K562 (cell line): ENCODE measurements around the gene OR4D2. TPM values are rescaled to one million over a fixed set of nuclear protein-coding genes. Genes with fewer than 3 reads are reported as not detected.

Experiments
- ATAC-seq: fragments of 200-7000 bp; cut with Tn5 transposase; 3 replicates; pipeline ENCODE4 v1.9.1; 2020; ENCODE audit warnings: moderate library complexity
- BruUV-seq: library from RNA; stranded (reverse); fragments of 400-500 nt; replicated peaks from 2 replicates; lab custom pipeline; 2021; lab: Mats Ljungman, UMichigan
- CTCF ChIA-PET: fragments of 300-600 bp; formaldehyde crosslinking; extraction: SDS; loops from one replicate; lab custom pipeline; 2021; ENCODE audit warnings: low intra/inter-chr PET ratio; lab: Yijun Ruan, JAX
- POLR2A ChIA-PET: fragments of 300-600, 350-650 bp; sonication (Branson Sonifier 250); formaldehyde crosslinking; extraction: SDS; loops from one replicate; lab custom pipeline; 2021; ENCODE audit warnings: antibody characterized with exemption, inconsistent platforms; lab: Yijun Ruan, JAX
- DNase-seq, 4 experiments: peaks; one replicate each; pipeline versions ENCODE4 v3.0.0 to v3.0.0-alpha.2; 2011 to 2018; ENCODE audit warnings: low spot score in 3 of 4, mixed read lengths in 3 of 4; ENCODE audit errors: extremely low read depth in 1 of 4
- FAIRE-seq: peaks from 2 replicates; lab custom pipeline; 2011; peaks lifted over from hg19 to GRCh38; lab: Jason Lieb, UNC
- H2AFZ ChIP-seq: 2 replicates; pipeline ENCODE4 v1.6.0; 2011; ENCODE audit warnings: low read depth, low read length, control low read depth, inconsistent platforms
- H3K27ac ChIP-seq: fragments of 200-600 bp; 3 replicates; pipeline ENCODE4 v1.8.0; 2011; ENCODE audit warnings: low read depth, mild to moderate bottlenecking, control low read depth, inconsistent platforms, low read length, moderate library complexity, mixed read lengths; ENCODE audit errors: extremely low read depth
- H3K27me3 ChIP-seq, 2 experiments: fragments of 300-600 bp in 1 of 2; 2 replicates in 1 of 2; 3 replicates in 1 of 2; pipeline versions ENCODE4 v1.6.0 to v1.8.0; 2011; ENCODE audit warnings: inconsistent platforms in 2 of 2, low read length in 2 of 2, mild to moderate bottlenecking in 1 of 2, mixed read lengths in 1 of 2, moderate library complexity in 1 of 2; ENCODE audit not compliant: control insufficient read depth in 2 of 2, insufficient read depth in 2 of 2
- H3K36me3 ChIP-seq: fragments of 300-600 bp; 3 replicates; pipeline ENCODE4 v1.8.0; 2011; ENCODE audit warnings: mild to moderate bottlenecking, low read length, inconsistent platforms; ENCODE audit not compliant: control insufficient read depth, insufficient read depth
- H3K4me1 ChIP-seq, 2 experiments: fragments of 200-600 bp in 1 of 2; replicated peaks in 1 of 2; 2 replicates in 1 of 2; 3 replicates in 1 of 2; pipeline versions ENCODE4 v1.5.1 to v1.8.0; 2011; ENCODE audit warnings: inconsistent platforms in 2 of 2, low read length in 2 of 2, mild to moderate bottlenecking in 1 of 2, mixed read lengths in 1 of 2, moderate library complexity in 1 of 2; ENCODE audit not compliant: control insufficient read depth in 2 of 2, insufficient read depth in 2 of 2
- H3K4me2 ChIP-seq: 2 replicates; pipeline ENCODE4 v1.6.1; 2011; ENCODE audit warnings: low read length, control low read depth, inconsistent platforms, mixed read lengths; ENCODE audit not compliant: insufficient read depth
- H3K4me3 ChIP-seq: fragments of 200-600 bp; sonication (generic), shearing (Covaris generic); 2 replicates; pipeline ENCODE4 v1.5.1; 2016; ENCODE audit warnings: control low read depth, inconsistent platforms
- H3K79me2 ChIP-seq: fragments of 200-600 bp; 3 replicates; pipeline ENCODE4 v1.8.0; 2011; ENCODE audit warnings: low read length, inconsistent platforms; ENCODE audit not compliant: control insufficient read depth, insufficient read depth
- H3K9ac ChIP-seq, 2 experiments: 2 replicates each; pipeline versions ENCODE4 v1.6.0 to v1.6.1; 2011; ENCODE audit warnings: low read depth in 2 of 2, low read length in 2 of 2, control low read depth in 1 of 2, inconsistent platforms in 1 of 2, mild to moderate bottlenecking in 1 of 2, mixed read lengths in 1 of 2; ENCODE audit not compliant: insufficient read depth in 1 of 2
- H3K9me1 ChIP-seq: one replicate; pipeline ENCODE4 v1.6.0; 2011; ENCODE audit warnings: inconsistent platforms, mild to moderate bottlenecking, low read length, moderate library complexity; ENCODE audit not compliant: control insufficient read depth, insufficient read depth
- H3K9me3 ChIP-seq: replicated peaks from 2 replicates; pipeline ENCODE4 v1.5.1; 2011; ENCODE audit warnings: low read depth, low read length, inconsistent platforms; ENCODE audit not compliant: control insufficient read depth, insufficient read depth
- H4K20me1 ChIP-seq: replicated peaks from 2 replicates; pipeline ENCODE4 v1.6.1; 2011; ENCODE audit warnings: low read length, inconsistent platforms, mixed read lengths; ENCODE audit not compliant: control insufficient read depth, insufficient read depth
- KDM5B ChIP-seq: fragments of 200-600 bp; sonication (generic); IDR thresholded peaks from 2 replicates; pipeline ENCODE4 v1.6.1; 2012; ENCODE audit warnings: low read depth, mild to moderate bottlenecking, moderate library complexity, low read length, control low read depth, inconsistent platforms; ENCODE audit not compliant: insufficient replicate concordance
- MAFF ChIP-seq: IDR thresholded peaks from 2 replicates; pipeline ENCODE4 v1.6.1; 2012; ENCODE audit warnings: low read length, improper control_type of control experiment
- ZBTB40 ChIP-seq, 2 experiments: fragments of 450-650 bp in 1 of 2; sonication (generic) in 1 of 2; formaldehyde crosslinking in 1 of 2; IDR thresholded peaks; 2 replicates each; pipeline versions ENCODE4 v1.7.1 to v1.9.0; 2016 to 2022; ENCODE audit warnings: inconsistent platforms in 1 of 2, mild to moderate bottlenecking in 1 of 2, missing genetic modification reagents in 1 of 2
- ZNF197 ChIP-seq: fragments of 200-800 bp; sonication (Bioruptor generic); IDR thresholded peaks from 2 replicates; pipeline ENCODE4 v1.6.1; 2016; ENCODE audit warnings: low read depth, missing genetic modification characterization, missing compliant biosample characterization
- WGBS: fragments of 100-300 bp; shearing (Covaris generic); methylation state at CpG from one replicate; pipeline ENCODE4 v1.1.6; 2016; ENCODE audit warnings: low coverage, mixed read lengths; ENCODE audit not compliant: insufficient coverage; ENCODE audit errors: missing lambda C conversion rate; 5-methylcytosine and 5-hydroxymethylcytosine counted together
- in situ Hi-C: fragments of 300-500 bp; cut with MboI; formaldehyde crosslinking; loops from 4 replicates; pipeline ENCODE4 v1.15.0; 2018; ENCODE audit warnings: inconsistent platforms, mixed read lengths
- intact Hi-C: fragments of 100-400 bp; cut with micrococcal nuclease; formaldehyde crosslinking; loops from 2 replicates; pipeline ENCODE4 v1.14.2; 2022
- polyA plus RNA-seq, 8 experiments: library from polyadenylated mRNA; depleted of rRNA in 4 of 8; stranded (reverse) in 5 of 8; unstranded in 3 of 8; fragments of >200 nt; fragmentation: Nextera tagmentation in 2 of 8; fragmentation: Illumina TruSeq in 1 of 8; extraction: Ambion mirVana in 2 of 8; extraction: Trizol in 1 of 8; gene quantifications; 2 replicates each; pipeline versions ENCODE4 v1.2.1 to v1.2.3, GENCODE V29; 2011 to 2014; ENCODE audit warnings: inconsistent platforms in 1 of 8, missing spikeins in 1 of 8
- total RNA-seq, 7 experiments: library from RNA; depleted of rRNA in 6 of 7; stranded (reverse); fragments of >200 nt in 6 of 7; fragmentation: Illumina TruSeq in 2 of 7; extraction: Trizol in 2 of 7; gene quantifications; 2 replicates each; pipeline versions ENCODE4 v1.2.1 to v1.2.3, GENCODE V29; 2011 to 2021; ENCODE audit warnings: low replicate concordance in 1 of 7

The OR4D2 gene
- total and polyA plus RNA-seq, 9 of the 15 experiments (the other 6 are each of a cell fraction or from before 2014, with no cell fraction given), result not detected

- no TSS peak for BruUV-seq
- ChIA-PET CTCF (no interaction called here), POLR2A (no interaction called here)
- no peaks in the 10 kb centered on the region for H3K9me3 ChIP-seq
- H3K4me1 ChIP-seq, result no peaks in the 10 kb centered on the region
- no peak within 1 kb of the TSS for H2AFZ ChIP-seq
- H3K4me3 ChIP-seq, result no peak within 1 kb of the TSS
- DNase-seq, result no peak
- H3K9me1 ChIP-seq, result no peaks in the 10 kb centered on the region
- TF ChIP-seq ZNF197 (CRISPR knock-in tag) (no peak), KDM5B (no peak), ZBTB40 (IDR thresholded peaks at IDR 0.05) (no peak), ZBTB40 (CRISPR knock-in tag; IDR thresholded peaks at IDR 0.05) (no peak), MAFF (no peak)
- TF ChIP-seq, all 486 proteins: peak for 0
- FAIRE-seq (no peak), ATAC-seq (no peak)
- in situ Hi-C loops (no loop called here), intact Hi-C loops (no loop called here)
- 0% methylated on average over 1 of the region's 1 CpG for whole genome bisulfite sequencing
- Histone ChIP-seq H3K4me2 (no peak within 1 kb of the TSS), H3K27ac (no peak within 1 kb of the TSS), H3K36me3 (no peaks in the 10 kb centered on the region), H3K27me3 (peaks cover 9% of the 10 kb centered on the region in 2 experiments; a peak in 3 of 5 replicates), H3K79me2 (no peaks in the 10 kb centered on the region), H3K9ac (no peak within 1 kb of the TSS), H4K20me1 (no peaks in the 10 kb centered on the region)
These were observed 18.8 kb upstream of the OR4D2 start, which contains the start of gene OR4D1 for GRCh38 chr17:58147930-58148434. Gene OR4D1 (plus strand): TSS chr17:58148384. CDS start chr17:58155154, 6,770 bp downstream.
